MCF 10A (cell line): Measurements from ENCODE around the gene MBOAT1. TPM values are rescaled to one million over a fixed set of nuclear protein-coding genes. Genes with fewer than 3 reads are reported as not detected.

Experiments used
- BruUV-seq: library from RNA; stranded (reverse); fragments of 400-500 nt; replicated peaks from 2 replicates; lab custom pipeline; 2021; lab: Mats Ljungman, UMichigan
- CTCF ChIA-PET: fragments of 300-600 bp; sonication (Branson Sonifier 250); formaldehyde crosslinking; extraction: SDS; loops from one replicate; lab custom pipeline; 2021; ENCODE audit warnings: antibody characterized with exemption, inconsistent platforms; lab: Yijun Ruan, JAX
- POLR2A ChIA-PET: fragments of 300-600, 350-650 bp; sonication (Branson Sonifier 250); formaldehyde crosslinking; extraction: SDS; loops from one replicate; lab custom pipeline; 2020; ENCODE audit warnings: antibody characterized with exemption, inconsistent platforms; lab: Yijun Ruan, JAX
- DNase-seq: peaks from one replicate; pipeline ENCODE4 v3.0.0-alpha.2; 2018; ENCODE audit not compliant: unreplicated experiment
- H3K27ac Mint-ChIP-seq: one replicate; pipeline ENCODE4 v1.8.0; 2022; ENCODE audit warnings: mild to moderate bottlenecking, low read depth, mixed read lengths; ENCODE audit not compliant: unreplicated experiment
- H3K27me3 Mint-ChIP-seq: one replicate; pipeline ENCODE4 v1.8.0; 2022; ENCODE audit warnings: mixed read lengths; ENCODE audit not compliant: insufficient read depth, unreplicated experiment
- H3K36me3 Mint-ChIP-seq: one replicate; pipeline ENCODE4 v1.8.0; 2022; ENCODE audit warnings: mild to moderate bottlenecking, moderate library complexity, mixed read lengths; ENCODE audit not compliant: insufficient read depth, unreplicated experiment
- H3K4me1 Mint-ChIP-seq: one replicate; pipeline ENCODE4 v1.8.0; 2022; ENCODE audit warnings: mixed read lengths; ENCODE audit not compliant: insufficient read depth, unreplicated experiment
- H3K4me3 Mint-ChIP-seq: one replicate; pipeline ENCODE4 v1.8.0; 2022; ENCODE audit warnings: mild to moderate bottlenecking, moderate library complexity, mixed read lengths; ENCODE audit not compliant: unreplicated experiment
- H3K9me3 Mint-ChIP-seq: one replicate; pipeline ENCODE4 v1.8.0; 2022; ENCODE audit warnings: mixed read lengths; ENCODE audit not compliant: unreplicated experiment
- intact Hi-C: fragments of 100-400 bp; cut with micrococcal nuclease; formaldehyde crosslinking; loops from 2 replicates; pipeline ENCODE4 v1.14.1; 2022
- total RNA-seq: library from RNA; stranded (reverse); gene quantifications from 2 replicates; pipeline ENCODE4 v1.2.3, GENCODE V29; 2022
- TF ChIP-seq, protein P1 (sequence below): fragments of 200-600 bp; IDR thresholded peaks from one replicate; pipeline ENCODE4 v1.8.0; 2022; ENCODE audit warnings: antibody characterized with exemption, mild to moderate bottlenecking; ENCODE audit not compliant: unreplicated experiment

The MBOAT1 gene
- total RNA-seq, 1 experiment from 2014 or later, result 6.3 TPM

DNA sequence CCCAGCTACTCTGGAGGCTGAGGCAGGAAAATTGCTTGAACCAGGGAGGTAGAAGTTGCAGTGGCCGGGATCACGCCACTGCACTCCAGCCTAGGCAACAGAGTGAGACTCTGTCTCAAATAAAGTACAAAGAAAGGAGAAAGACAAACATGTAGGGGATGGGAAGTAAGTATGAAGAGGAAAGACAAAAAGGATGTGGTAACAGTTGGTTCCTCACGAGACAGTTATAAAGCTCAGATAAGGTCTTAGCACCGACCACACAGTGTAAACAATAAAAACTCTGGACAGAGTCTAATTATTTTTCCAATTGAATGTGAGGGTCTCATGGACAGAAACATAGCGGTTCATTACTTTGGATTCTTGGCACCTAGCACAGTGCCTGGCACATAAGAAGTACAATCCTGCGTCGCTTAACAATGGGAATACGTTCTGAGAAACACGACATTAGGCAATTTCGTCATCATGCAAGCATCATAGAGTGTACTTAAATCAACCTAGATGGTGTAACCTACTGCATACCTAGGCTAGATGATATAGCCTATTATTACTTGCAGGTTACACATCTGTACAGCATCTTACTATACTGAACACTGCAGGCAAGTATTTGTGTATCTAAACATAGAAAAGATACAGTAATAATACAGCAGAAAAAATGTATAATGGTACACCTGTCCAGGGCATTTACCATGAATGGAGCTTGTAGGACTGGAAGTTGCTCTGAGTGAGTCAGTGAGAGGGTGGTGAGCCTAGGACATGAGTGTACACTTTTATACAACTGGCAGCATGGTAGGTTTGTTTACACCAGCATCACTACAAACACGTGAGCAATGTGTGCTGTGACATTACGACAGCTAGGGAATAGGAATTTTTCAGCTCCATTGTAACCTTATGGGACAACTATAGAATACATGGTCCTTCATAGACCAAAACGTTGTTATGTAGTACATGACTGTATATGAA, 38.2 kb downstream of the MBOAT1 start:
- H3K27ac Mint-ChIP-seq, result no peak overlapping the region
- POLR2A ChIA-PET, result interaction anchor here (0.6 kb wide), 1 partner anchor 1524 kb away, joined by 3 read pairs; no protein-coding TSS in a partner anchor
- BruUV-seq, result no TSS peak

GRCh38 chr6:20172842-20173456, 39.3 kb downstream of the MBOAT1 start:
- no TSS peak for BruUV-seq
- no peaks in the 10 kb centered on the region for H3K9me3 Mint-ChIP-seq
- no peak for DNase-seq
- peaks cover 8% of the 10 kb centered on the region for H3K4me1 Mint-ChIP-seq
- TF ChIP-seq, protein P1, sequence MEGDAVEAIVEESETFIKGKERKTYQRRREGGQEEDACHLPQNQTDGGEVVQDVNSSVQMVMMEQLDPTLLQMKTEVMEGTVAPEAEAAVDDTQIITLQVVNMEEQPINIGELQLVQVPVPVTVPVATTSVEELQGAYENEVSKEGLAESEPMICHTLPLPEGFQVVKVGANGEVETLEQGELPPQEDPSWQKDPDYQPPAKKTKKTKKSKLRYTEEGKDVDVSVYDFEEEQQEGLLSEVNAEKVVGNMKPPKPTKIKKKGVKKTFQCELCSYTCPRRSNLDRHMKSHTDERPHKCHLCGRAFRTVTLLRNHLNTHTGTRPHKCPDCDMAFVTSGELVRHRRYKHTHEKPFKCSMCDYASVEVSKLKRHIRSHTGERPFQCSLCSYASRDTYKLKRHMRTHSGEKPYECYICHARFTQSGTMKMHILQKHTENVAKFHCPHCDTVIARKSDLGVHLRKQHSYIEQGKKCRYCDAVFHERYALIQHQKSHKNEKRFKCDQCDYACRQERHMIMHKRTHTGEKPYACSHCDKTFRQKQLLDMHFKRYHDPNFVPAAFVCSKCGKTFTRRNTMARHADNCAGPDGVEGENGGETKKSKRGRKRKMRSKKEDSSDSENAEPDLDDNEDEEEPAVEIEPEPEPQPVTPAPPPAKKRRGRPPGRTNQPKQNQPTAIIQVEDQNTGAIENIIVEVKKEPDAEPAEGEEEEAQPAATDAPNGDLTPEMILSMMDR, result no peak
- no peak overlapping the region for H3K27ac Mint-ChIP-seq
- no peak overlapping the region for H3K4me3 Mint-ChIP-seq
- CTCF ChIA-PET, result interaction anchor here (0.7 kb wide), 1 partner anchor 68 kb away, joined by 5 read pairs; no protein-coding TSS in a partner anchor
- intact Hi-C loops, result no loop called here
- POLR2A ChIA-PET, result no interaction called here
- peaks cover 6% of the 10 kb centered on the region for H3K36me3 Mint-ChIP-seq
- H3K27me3 Mint-ChIP-seq, result no peaks in the 10 kb centered on the region

More for the DNA sequence above, 38.2 kb downstream of the MBOAT1 start:
- Mint-ChIP-seq H3K4me1 (peaks cover 8% of the 10 kb centered on the region), H3K27me3 (no peaks in the 10 kb centered on the region), H3K9me3 (no peaks in the 10 kb centered on the region), H3K36me3 (peaks cover 6% of the 10 kb centered on the region), H3K4me3 (no peak overlapping the region)
- intact Hi-C loops, result no loop called here
- CTCF ChIA-PET, result interaction anchor here (0.7 to 1.5 kb wide), 2 partner anchors 48 to 67 kb away, joined by 5 to 7 read pairs; no protein-coding TSS in a partner anchor
- DNase-seq, result no peak
- TF ChIP-seq, protein P1, result no peak

DNA sequence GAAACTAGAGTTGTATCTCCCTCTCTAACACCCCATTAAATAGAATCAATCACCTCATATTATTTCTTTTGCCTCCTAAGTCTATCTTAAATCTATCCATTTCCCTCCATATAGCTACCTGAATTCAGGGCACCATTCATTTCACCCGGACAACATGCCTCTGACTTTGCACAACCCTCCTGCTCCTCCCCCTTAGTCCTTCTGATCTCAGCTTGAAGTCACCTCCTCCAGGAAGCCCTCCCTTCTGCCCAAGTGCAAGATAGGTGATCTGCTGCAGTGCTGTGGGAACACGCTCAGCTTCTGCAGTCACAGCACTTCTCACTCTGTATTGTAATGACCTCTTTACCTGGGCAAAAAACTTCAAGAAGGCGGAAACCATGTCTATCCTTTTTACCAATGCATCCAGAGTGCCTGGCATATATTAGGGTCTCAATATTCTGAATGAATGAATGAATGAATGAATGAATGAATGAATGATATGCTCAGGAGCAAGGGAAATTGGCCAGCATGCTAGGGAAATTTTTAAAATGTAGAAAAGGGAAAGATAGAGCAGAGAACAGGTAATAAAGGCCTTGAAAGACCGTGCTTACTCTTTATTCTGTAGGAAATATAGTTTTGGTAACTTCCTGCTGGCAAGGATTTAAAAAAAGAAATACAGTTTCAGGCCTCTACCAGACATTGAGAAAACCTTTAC, 41.7 kb downstream of the MBOAT1 start:
- no TSS peak for BruUV-seq
- DNase-seq, result no peak
- intact Hi-C loops, result no loop called here
- ChIA-PET POLR2A (interaction anchor here (0.7 kb wide), 1 partner anchor 386 kb away, joined by 3 read pairs; no protein-coding TSS in a partner anchor), CTCF (interaction anchor here (0.7 to 0.8 kb wide), 2 partner anchors 44 to 88 kb away, joined by 3 read pairs; no protein-coding TSS in a partner anchor)
- peaks cover 8% of the 10 kb centered on the region for H3K4me1 Mint-ChIP-seq
- peaks cover 4% of the 10 kb centered on the region for H3K36me3 Mint-ChIP-seq
- no peak overlapping the region for H3K4me3 Mint-ChIP-seq
- no peak overlapping the region for H3K27ac Mint-ChIP-seq
- TF ChIP-seq, protein P1, result no peak
- no peaks in the 10 kb centered on the region for H3K9me3 Mint-ChIP-seq
- H3K27me3 Mint-ChIP-seq, result no peaks in the 10 kb centered on the region
